Measurements from ENCODE around the gene STK32C. TPM values are rescaled to one million over a fixed set of nuclear protein-coding genes. Genes with fewer than 3 reads are reported as not detected.

The STK32C gene
- total and polyA plus RNA-seq, 2 donors from 2014 or later, result 11.6 to 14.4 TPM

GRCh38 chr10:132258423-132258822 is 49.3 kb downstream of the STK32C start:
- no peak for FAIRE-seq
- Histone ChIP-seq H3K4me3 (ENCODE audit: low read length in 3 of 3) (no peak overlapping the region), H3K27me3 (ENCODE audit: control insufficient read depth, insufficient read depth, low read length) (no peaks in the 10 kb centered on the region), H3K4me1 (ENCODE audit: control insufficient read depth in 2 of 3, insufficient read depth in 2 of 3, low read depth in 1 of 3, low read length in 3 of 3) (no peaks in the 10 kb centered on the region), H3K9ac (ENCODE audit: low read length in 3 of 3) (no peak overlapping the region), H3K27ac (ENCODE audit: low read depth in 2 of 2, low read length in 2 of 2) (no peak overlapping the region), H3K9me3 (ENCODE audit: control insufficient read depth in 2 of 3, insufficient read depth in 1 of 3, low read length in 3 of 3) (no peaks in the 10 kb centered on the region), H3K36me3 (ENCODE audit: control insufficient read depth in 2 of 3, insufficient read depth in 3 of 3, low read length in 3 of 3) (no peaks in the 10 kb centered on the region)
- no peak for TF ChIP-seq CTCF (IDR thresholded peaks at IDR 0.05; ENCODE audit: borderline replicate concordance, extremely low read depth, insufficient read depth)
- DNase-seq, result no peak
- intact Hi-C loops (cut with DNase I), result no loop called here

GRCh38 chr10:132257907-132258306 is 49.8 kb downstream of the STK32C start:
- FAIRE-seq (no peak), DNase-seq (no peak)
- no peak overlapping the region for H3K4me3 ChIP-seq (ENCODE audit: low read length in 3 of 3)

GRCh38 chr10:132257271-132257670 is 50.5 kb downstream of the STK32C start:
- intact Hi-C loops (cut with DNase I), result no loop called here
- Histone ChIP-seq H3K9ac (ENCODE audit: low read length in 3 of 3) (no peak overlapping the region), H3K4me3 (ENCODE audit: low read length in 3 of 3) (no peak overlapping the region), H3K27ac (ENCODE audit: low read depth in 2 of 2, low read length in 2 of 2) (no peak overlapping the region), H3K36me3 (ENCODE audit: control insufficient read depth in 2 of 3, insufficient read depth in 3 of 3, low read length in 3 of 3) (no peaks in the 10 kb centered on the region), H3K27me3 (ENCODE audit: control insufficient read depth, insufficient read depth, low read length) (no peaks in the 10 kb centered on the region), H3K4me1 (ENCODE audit: control insufficient read depth in 2 of 3, insufficient read depth in 2 of 3, low read depth in 1 of 3, low read length in 3 of 3) (no peaks in the 10 kb centered on the region), H3K9me3 (ENCODE audit: control insufficient read depth in 2 of 3, insufficient read depth in 1 of 3, low read length in 3 of 3) (no peaks in the 10 kb centered on the region)
- no peak for TF ChIP-seq CTCF (IDR thresholded peaks at IDR 0.05; ENCODE audit: borderline replicate concordance, extremely low read depth, insufficient read depth)
- FAIRE-seq, result no peak
- no peak for DNase-seq

More at GRCh38 chr10:132257907-132258306, 49.8 kb downstream of the STK32C start:
- no peaks in the 10 kb centered on the region for H3K36me3 ChIP-seq (ENCODE audit: control insufficient read depth in 2 of 3, insufficient read depth in 3 of 3, low read length in 3 of 3)
- no peak for TF ChIP-seq CTCF (IDR thresholded peaks at IDR 0.05; ENCODE audit: borderline replicate concordance, extremely low read depth, insufficient read depth)
- no peaks in the 10 kb centered on the region for H3K4me1 ChIP-seq (ENCODE audit: control insufficient read depth in 2 of 3, insufficient read depth in 2 of 3, low read depth in 1 of 3, low read length in 3 of 3)
- intact Hi-C loops (cut with DNase I), result no loop called here
- no peaks in the 10 kb centered on the region for H3K9me3 ChIP-seq (ENCODE audit: control insufficient read depth in 2 of 3, insufficient read depth in 1 of 3, low read length in 3 of 3)
- H3K27me3 ChIP-seq (ENCODE audit: control insufficient read depth, insufficient read depth, low read length), result no peaks in the 10 kb centered on the region
- H3K9ac ChIP-seq (ENCODE audit: low read length in 3 of 3), result no peak overlapping the region
- no peak overlapping the region for H3K27ac ChIP-seq (ENCODE audit: low read depth in 2 of 2, low read length in 2 of 2)

GRCh38 chr10:132256866-132257265 is 50.9 kb downstream of the STK32C start:
- Histone ChIP-seq H3K27me3 (ENCODE audit: control insufficient read depth, insufficient read depth, low read length) (no peaks in the 10 kb centered on the region), H3K4me1 (ENCODE audit: control insufficient read depth in 2 of 3, insufficient read depth in 2 of 3, low read depth in 1 of 3, low read length in 3 of 3) (no peaks in the 10 kb centered on the region), H3K4me3 (ENCODE audit: low read length in 3 of 3) (no peak overlapping the region), H3K36me3 (ENCODE audit: control insufficient read depth in 2 of 3, insufficient read depth in 3 of 3, low read length in 3 of 3) (no peaks in the 10 kb centered on the region), H3K27ac (ENCODE audit: low read depth in 2 of 2, low read length in 2 of 2) (no peak overlapping the region), H3K9ac (ENCODE audit: low read length in 3 of 3) (no peak overlapping the region), H3K9me3 (ENCODE audit: control insufficient read depth in 2 of 3, insufficient read depth in 1 of 3, low read length in 3 of 3) (no peaks in the 10 kb centered on the region)
- no peak for DNase-seq
- no peak for TF ChIP-seq CTCF (IDR thresholded peaks at IDR 0.05; ENCODE audit: borderline replicate concordance, extremely low read depth, insufficient read depth)
- intact Hi-C loops (cut with DNase I), result no loop called here
- FAIRE-seq, result no peak
